NK-92 (cell line): Measurements from ENCODE around the gene ERGIC2.

ENCODE experiments used
- DNase-seq: peaks from one replicate; lab custom pipeline; 2025; ENCODE audit not compliant: unreplicated experiment; lab: John Stamatoyannopoulos, UW

ERGIC2 gene

GRCh38 chr12:29376118-29376517 is 4.9 kb downstream of the ERGIC2 start:
- no peak for DNase-seq

- no peak for DNase-seq
These were observed 6.1 kb downstream of the ERGIC2 start for GRCh38 chr12:29374913-29375312.

GRCh38 chr12:29374012-29374411 is 7.0 kb downstream of the ERGIC2 start:
- no peak for DNase-seq

- DNase-seq: no peak
These were observed 15.9 kb downstream of the ERGIC2 start for GRCh38 chr12:29365091-29365490.

GRCh38 chr12:29354954-29355353 is 26.0 kb downstream of the ERGIC2 start:
- no peak for DNase-seq

GRCh38 chr12:29350080-29350479 is 30.9 kb downstream of the ERGIC2 start:
- no peak for DNase-seq

GRCh38 chr12:29346769-29347421 is 34.1 kb downstream of the ERGIC2 start:
- no peak for DNase-seq

GRCh38 chr12:29343022-29343799 is 37.8 kb downstream of the ERGIC2 start:
- no peak for DNase-seq

- no peak for DNase-seq
These were observed 43.6 kb downstream of the ERGIC2 start for GRCh38 chr12:29337325-29337724.

- DNase-seq: no peak
These were observed 46.0 kb downstream of the ERGIC2 start for GRCh38 chr12:29334937-29335336.

- DNase-seq: no peak
These were observed 47.8 kb downstream of the ERGIC2 start for GRCh38 chr12:29333178-29333577.

- DNase-seq: no peak
These were observed 51.6 kb downstream of the ERGIC2 start for GRCh38 chr12:29329411-29329810.

GRCh38 chr12:29322157-29322556 is 58.8 kb downstream of the ERGIC2 start:
- no peak for DNase-seq

GRCh38 chr12:29320295-29321085 is 60.5 kb downstream of the ERGIC2 start:
- no peak for DNase-seq

GRCh38 chr12:29317556-29318363 is 63.2 kb downstream of the ERGIC2 start:
- no peak for DNase-seq

- no peak for DNase-seq
These were observed 64.2 kb downstream of the ERGIC2 start for GRCh38 chr12:29316752-29317151.

- no peak for DNase-seq
These were observed 66.6 kb downstream of the ERGIC2 start for GRCh38 chr12:29314416-29314815.

- no peak for DNase-seq
These were observed 70.1 kb downstream of the ERGIC2 start for GRCh38 chr12:29310899-29311298.

GRCh38 chr12:29309320-29309902 is 71.6 kb downstream of the ERGIC2 start:
- no peak for DNase-seq

- DNase-seq: no peak
These were observed 74.3 kb downstream of the ERGIC2 start for GRCh38 chr12:29306682-29307081.

- no peak for DNase-seq
These were observed 74.7 kb downstream of the ERGIC2 start for GRCh38 chr12:29306266-29306665.
